ENCODE data around the gene DTX3. TPM values are rescaled to one million over a fixed set of nuclear protein-coding genes. Genes with fewer than 3 reads are reported as not detected.
"Not testable (repeated sequence)": the region's sequence is repeated elsewhere in the genome, so short reads cannot be mapped to it uniquely, and the experiment has no call there.

DTX3 gene
- total RNA-seq, 1 experiment from 2014 or later, result 67.5 TPM

- Histone ChIP-seq H3T11ph (ENCODE audit: low read length) (no peak overlapping the region), H4K8ac (replicated peaks; ENCODE audit: insufficient read length, low read depth, low read length) (no peak overlapping the region), H3K23me2 (ENCODE audit: insufficient read length, low read depth, low read length, poor library complexity, severe bottlenecking) (peaks cover 12% of the 10 kb centered on the region), H2BK15ac (ENCODE audit: low read depth, low read length) (no peak overlapping the region), H3K27ac (ENCODE audit: insufficient read length, low read depth, low read length) (no peak overlapping the region), H3K4ac (ENCODE audit: low read depth, low read length) (no peak overlapping the region), H3K4me1 (ENCODE audit: insufficient read depth, low read length) (no peaks in the 10 kb centered on the region), H3K27me3 (ENCODE audit: insufficient read depth, low read length) (peaks cover 68% of the 10 kb centered on the region), H3K4me2 (ENCODE audit: insufficient read depth, insufficient read length, low read length) (no peak overlapping the region), H2BK20ac (ENCODE audit: low read depth, low read length, poor library complexity, severe bottlenecking) (no peak overlapping the region), H4K5ac (ENCODE audit: insufficient read length, low read depth, low read length) (no peak overlapping the region), H4K91ac (ENCODE audit: insufficient read length, low read depth, low read length) (no peak overlapping the region), H3K79me2 (ENCODE audit: insufficient read depth, low read length) (no peaks in the 10 kb centered on the region), H3K23ac (ENCODE audit: insufficient read length, low read depth, low read length) (no peak overlapping the region), H2AFZ (ENCODE audit: low read length) (no peak overlapping the region), H3K14ac (ENCODE audit: insufficient read depth, low read length) (no peak overlapping the region), H3K9me3 (ENCODE audit: control insufficient read depth, low read depth, low read length) (no peaks in the 10 kb centered on the region), H2BK12ac (ENCODE audit: insufficient read length, low read depth, low read length) (no peak overlapping the region), H3K9ac (ENCODE audit: extremely low read depth, insufficient read length, low read length) (no peak overlapping the region), H3K56ac (ENCODE audit: insufficient read length, low read depth, low read length) (no peak overlapping the region), H4K20me1 (ENCODE audit: control insufficient read depth, insufficient read depth, insufficient read length) (no peaks in the 10 kb centered on the region), H3K79me1 (ENCODE audit: insufficient read depth, low read depth, low read length, poor library complexity, severe bottlenecking) (no peaks in the 10 kb centered on the region), H2AK5ac (ENCODE audit: insufficient read length, low read length) (no peak overlapping the region), H2BK5ac (ENCODE audit: insufficient read length, low read length) (no peak overlapping the region), H2BK120ac (ENCODE audit: low read depth, low read length, poor library complexity, severe bottlenecking) (no peak overlapping the region), H3K18ac (ENCODE audit: insufficient read length, low read depth, low read length) (no peak overlapping the region)
- no CpG with 5 or more reads among the region's 11 CpGs for WGBS (ENCODE audit: extremely low coverage, insufficient read length, low lambda C conversion rate)
- Mint-ChIP-seq H3K27ac (no peak overlapping the region), H3K36me3 (ENCODE audit: insufficient read depth in 1 of 3, low read depth in 3 of 3) (peaks cover 9 to 32% (median 17%) of the 10 kb centered on the region in 3 experiments), H3K9me3 (peaks cover 0 to 5% of the 10 kb centered on the region in 2 experiments; a peak in 3 of 5 replicates), H3K27me3 (ENCODE audit: low read depth) (peaks cover 71% of the 10 kb centered on the region), H3K4me3 (no peak overlapping the region), H3K4me1 (peaks cover 31 to 39% of the 10 kb centered on the region in 2 experiments)
- DNase-seq, result no peak
- TF ChIP-seq, protein P1, sequence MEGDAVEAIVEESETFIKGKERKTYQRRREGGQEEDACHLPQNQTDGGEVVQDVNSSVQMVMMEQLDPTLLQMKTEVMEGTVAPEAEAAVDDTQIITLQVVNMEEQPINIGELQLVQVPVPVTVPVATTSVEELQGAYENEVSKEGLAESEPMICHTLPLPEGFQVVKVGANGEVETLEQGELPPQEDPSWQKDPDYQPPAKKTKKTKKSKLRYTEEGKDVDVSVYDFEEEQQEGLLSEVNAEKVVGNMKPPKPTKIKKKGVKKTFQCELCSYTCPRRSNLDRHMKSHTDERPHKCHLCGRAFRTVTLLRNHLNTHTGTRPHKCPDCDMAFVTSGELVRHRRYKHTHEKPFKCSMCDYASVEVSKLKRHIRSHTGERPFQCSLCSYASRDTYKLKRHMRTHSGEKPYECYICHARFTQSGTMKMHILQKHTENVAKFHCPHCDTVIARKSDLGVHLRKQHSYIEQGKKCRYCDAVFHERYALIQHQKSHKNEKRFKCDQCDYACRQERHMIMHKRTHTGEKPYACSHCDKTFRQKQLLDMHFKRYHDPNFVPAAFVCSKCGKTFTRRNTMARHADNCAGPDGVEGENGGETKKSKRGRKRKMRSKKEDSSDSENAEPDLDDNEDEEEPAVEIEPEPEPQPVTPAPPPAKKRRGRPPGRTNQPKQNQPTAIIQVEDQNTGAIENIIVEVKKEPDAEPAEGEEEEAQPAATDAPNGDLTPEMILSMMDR (conservative IDR thresholded peaks at IDR 0.05), result no peak
These were observed 13.3 kb downstream of the DTX3 start for GRCh38 chr12:57617942-57618341.

DNA sequence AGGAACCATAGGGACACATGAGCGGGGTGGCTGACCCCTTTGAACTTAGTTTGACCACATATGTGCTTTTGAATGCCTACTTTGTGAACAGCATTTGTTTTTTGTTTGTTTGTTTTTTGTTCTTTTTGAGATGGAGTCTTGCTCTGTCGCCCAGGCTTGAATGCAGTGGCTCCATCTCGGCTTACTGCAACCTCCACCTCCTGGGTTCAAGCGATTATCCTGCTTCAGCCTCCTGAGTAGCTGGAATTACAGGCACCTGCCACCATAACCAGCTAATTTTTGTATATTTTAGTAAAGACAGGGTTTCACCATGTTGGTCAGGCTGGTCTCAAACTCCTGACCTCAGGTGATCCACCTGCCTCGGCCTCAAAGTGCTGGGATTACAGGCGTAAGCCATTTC lies 13.8 kb downstream of the DTX3 start:
- not testable (repeated sequence) for H3K14ac ChIP-seq (ENCODE audit: insufficient read depth, low read length); H4K20me1 ChIP-seq (ENCODE audit: control insufficient read depth, insufficient read depth, insufficient read length); H3K9me3 ChIP-seq (ENCODE audit: control insufficient read depth, low read depth, low read length); H3K4me3 Mint-ChIP-seq; H3K9me3 Mint-ChIP-seq; H3K4ac ChIP-seq (ENCODE audit: low read depth, low read length); H3K4me2 ChIP-seq (ENCODE audit: insufficient read depth, insufficient read length, low read length); H2BK20ac ChIP-seq (ENCODE audit: low read depth, low read length, poor library complexity, severe bottlenecking); H3K4me1 ChIP-seq (ENCODE audit: insufficient read depth, low read length); H3K56ac ChIP-seq (ENCODE audit: insufficient read length, low read depth, low read length); H3K79me2 ChIP-seq (ENCODE audit: insufficient read depth, low read length); H2BK120ac ChIP-seq (ENCODE audit: low read depth, low read length, poor library complexity, severe bottlenecking); H2BK12ac ChIP-seq (ENCODE audit: insufficient read length, low read depth, low read length); H3K79me1 ChIP-seq (ENCODE audit: insufficient read depth, low read depth, low read length, poor library complexity, severe bottlenecking); H4K91ac ChIP-seq (ENCODE audit: insufficient read length, low read depth, low read length); H3K9ac ChIP-seq (ENCODE audit: extremely low read depth, insufficient read length, low read length); H3K27ac ChIP-seq (ENCODE audit: insufficient read length, low read depth, low read length); H2AK5ac ChIP-seq (ENCODE audit: insufficient read length, low read length); H3K18ac ChIP-seq (ENCODE audit: insufficient read length, low read depth, low read length); H4K8ac ChIP-seq (replicated peaks; ENCODE audit: insufficient read length, low read depth, low read length); H2BK5ac ChIP-seq (ENCODE audit: insufficient read length, low read length); H2AFZ ChIP-seq (ENCODE audit: low read length); H3T11ph ChIP-seq (ENCODE audit: low read length); DNase-seq; H4K5ac ChIP-seq (ENCODE audit: insufficient read length, low read depth, low read length); H2BK15ac ChIP-seq (ENCODE audit: low read depth, low read length); H3K27ac Mint-ChIP-seq; H3K23ac ChIP-seq (ENCODE audit: insufficient read length, low read depth, low read length)
- Mint-ChIP-seq H3K27me3 (ENCODE audit: low read depth) (peaks cover 73% of the 10 kb centered on the region), H3K36me3 (ENCODE audit: insufficient read depth in 1 of 3, low read depth in 3 of 3) (peaks cover 9 to 32% (median 17%) of the 10 kb centered on the region in 3 experiments), H3K4me1 (peaks cover 31 to 39% of the 10 kb centered on the region in 2 experiments)
- peaks cover 12% of the 10 kb centered on the region for H3K23me2 ChIP-seq (ENCODE audit: insufficient read length, low read depth, low read length, poor library complexity, severe bottlenecking)
- peaks cover 68% of the 10 kb centered on the region for H3K27me3 ChIP-seq (ENCODE audit: insufficient read depth, low read length)
- WGBS (ENCODE audit: extremely low coverage, insufficient read length, low lambda C conversion rate), result no CpG with 5 or more reads among the region's 6 CpGs
